BLaER1 (cell line): Measurements from ENCODE around the gene DNMT1.

Experiments used
- H3K27ac ChIP-seq: shearing (Covaris generic); formaldehyde crosslinking; 2 replicates; pipeline ENCODE4 v1.8.1; 2022
- H3K27me3 ChIP-seq: shearing (Covaris generic); formaldehyde crosslinking; 2 replicates; pipeline ENCODE4 v1.8.1; 2022
- H3K36me3 ChIP-seq: shearing (Covaris generic); formaldehyde crosslinking; 2 replicates; pipeline ENCODE4 v1.8.1; 2022
- H3K4me1 ChIP-seq: shearing (Covaris generic); formaldehyde crosslinking; 2 replicates; pipeline ENCODE4 v1.8.1; 2022
- H3K4me2 ChIP-seq: shearing (Covaris generic); formaldehyde crosslinking; 2 replicates; pipeline ENCODE4 v1.8.1; 2022
- H3K4me3 ChIP-seq: shearing (Covaris generic); formaldehyde crosslinking; 2 replicates; pipeline ENCODE4 v1.8.1; 2022
- H3K9ac ChIP-seq: shearing (Covaris generic); formaldehyde crosslinking; 2 replicates; pipeline ENCODE4 v1.8.1; 2022
- H3K9me3 ChIP-seq: shearing (Covaris generic); formaldehyde crosslinking; 2 replicates; pipeline ENCODE4 v1.8.1; 2022
- H4K20me1 ChIP-seq: shearing (Covaris generic); formaldehyde crosslinking; 2 replicates; pipeline ENCODE4 v1.8.1; 2022
- Cebpa-rat ChIP-seq: shearing (Covaris generic); IDR thresholded peaks from 2 replicates; pipeline ENCODE4 v1.8.1; 2022

The DNMT1 gene

DNA sequence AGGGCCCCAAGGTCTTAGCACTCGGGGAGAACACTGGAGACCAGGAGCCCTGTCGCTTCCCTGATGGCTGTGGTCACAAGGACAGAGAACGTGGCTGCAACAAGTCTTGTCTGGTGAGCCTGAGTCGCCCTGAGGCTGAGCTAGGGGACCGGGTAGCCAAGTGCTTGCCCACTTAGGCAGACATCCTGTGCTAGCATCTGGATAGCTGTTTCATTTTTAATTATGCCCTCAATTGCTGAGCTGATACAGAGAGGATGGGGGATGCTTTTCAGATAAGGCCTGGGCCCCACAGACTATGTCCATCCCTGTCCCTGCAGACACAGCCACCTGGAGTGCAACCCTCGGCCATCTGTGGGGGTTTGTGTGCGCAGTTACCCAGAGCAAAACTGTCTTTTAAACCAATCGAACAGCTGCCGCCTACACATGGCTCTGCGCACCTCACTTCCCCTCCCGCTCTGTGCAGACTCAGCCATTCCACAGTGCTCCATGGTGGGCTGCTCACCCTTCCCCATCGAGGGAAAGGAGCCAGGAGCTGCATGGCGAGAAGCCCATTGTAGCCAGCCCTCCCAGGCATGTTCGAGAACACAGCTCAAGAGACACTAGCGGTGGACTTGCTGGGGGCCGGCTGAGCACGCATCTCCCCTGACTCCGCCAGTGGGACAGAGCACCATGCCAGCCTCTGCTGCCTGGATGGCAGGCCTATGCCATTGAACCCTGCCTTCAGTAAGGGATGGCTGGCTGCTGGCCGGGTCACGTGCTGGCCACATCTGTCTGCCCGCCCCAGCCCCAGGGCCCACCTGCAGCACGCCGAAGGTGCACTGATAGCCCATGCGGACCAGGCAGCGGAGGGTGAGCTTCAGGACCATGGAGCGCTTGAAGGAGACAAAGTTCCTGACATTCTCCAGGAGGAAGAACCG, 55.6 kb downstream of the DNMT1 start:
- Histone ChIP-seq H3K27me3 (no peaks in the 10 kb centered on the region), H3K27ac (peak overlapping the region; percentile 86), H3K9ac (peak overlapping the region; percentile 70), H3K9me3 (no peaks in the 10 kb centered on the region), H3K36me3 (peaks cover 99% of the 10 kb centered on the region), H3K4me2 (peak overlapping the region; percentile 78), H3K4me3 (peak overlapping the region; percentile 44), H3K4me1 (peaks cover 96% of the 10 kb centered on the region), H4K20me1 (no peaks in the 10 kb centered on the region)
- TF ChIP-seq Cebpa-rat: no peak

DNA sequence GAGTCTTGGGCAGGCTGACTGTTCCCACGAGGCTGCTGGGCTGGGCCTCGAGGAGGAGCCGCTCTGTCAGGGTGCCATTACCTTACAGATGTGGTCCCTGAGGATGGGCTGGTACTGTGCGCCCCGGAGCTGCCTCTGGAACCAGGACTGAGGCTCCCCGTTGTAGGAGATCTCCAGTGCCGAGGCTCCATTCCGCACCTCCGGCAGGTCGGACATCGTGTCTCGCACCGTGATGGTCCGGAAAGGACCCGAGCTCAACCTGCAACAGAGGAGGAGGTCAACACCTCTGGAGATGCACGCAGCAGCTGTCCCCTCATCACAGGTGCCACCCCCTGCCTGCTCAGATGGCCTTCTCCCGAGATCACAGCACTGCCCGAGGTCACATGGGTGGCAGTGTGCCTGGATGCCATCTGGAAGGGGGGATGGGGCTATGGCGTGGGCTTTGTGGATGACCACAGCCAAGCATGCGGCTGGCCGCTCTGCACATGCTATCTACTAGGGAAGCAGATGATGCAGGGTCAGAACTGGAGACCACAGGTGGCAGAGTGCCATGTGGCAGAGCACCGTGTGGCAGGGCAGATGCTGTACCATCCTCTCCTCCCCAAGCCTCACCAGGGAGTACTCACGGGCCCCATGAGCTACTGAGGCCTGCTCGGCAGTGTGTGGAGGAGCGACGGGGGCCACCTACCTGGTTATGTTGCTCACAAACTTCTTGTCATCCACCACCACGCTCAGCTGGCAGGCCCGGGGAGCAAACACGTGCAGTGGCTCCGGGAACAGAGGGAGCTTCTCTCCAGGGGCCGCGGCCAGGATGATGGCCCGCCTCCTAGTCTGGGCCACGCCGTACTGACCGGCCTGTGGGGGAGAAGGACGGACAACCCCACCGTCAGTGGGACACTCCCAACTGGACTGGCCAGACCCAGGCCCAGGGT, 56.7 kb downstream of the DNMT1 start:
- Histone ChIP-seq H3K27me3 (no peaks in the 10 kb centered on the region), H3K36me3 (peaks cover 98% of the 10 kb centered on the region)

GRCh38 chr19:10136936-10137335, 57.8 kb downstream of the DNMT1 start:
- Histone ChIP-seq H3K9me3 (0 out of 2 replicates have a peak, but pooled peaks cover 4% of the 10 kb centered on the region), H3K4me1 (peaks cover 100% of the 10 kb centered on the region), H4K20me1 (no peaks in the 10 kb centered on the region), H3K36me3 (peaks cover 98% of the 10 kb centered on the region), H3K27me3 (no peaks in the 10 kb centered on the region), H3K4me2 (peak overlapping the region; percentile 78), H3K4me3 (no peak overlapping the region), H3K27ac (peak overlapping the region; percentile 86), H3K9ac (peak overlapping the region; percentile 27; the same call in 1 of the 2 replicates)
- no peak for TF ChIP-seq Cebpa-rat

More for the DNA sequence above, 56.7 kb downstream of the DNMT1 start:
- Histone ChIP-seq H3K4me3 (no peak overlapping the region; the same call in 1 of the 2 replicates), H3K4me1 (peaks cover 100% of the 10 kb centered on the region), H4K20me1 (no peaks in the 10 kb centered on the region), H3K9ac (peak overlapping the region; percentile 52), H3K27ac (peak overlapping the region; percentile 86), H3K9me3 (no peaks in the 10 kb centered on the region), H3K4me2 (peak overlapping the region; percentile 78)
- TF ChIP-seq Cebpa-rat: no peak

GRCh38 chr19:10135551-10136334, 59.0 kb downstream of the DNMT1 start:
- Histone ChIP-seq H3K36me3 (peaks cover 98% of the 10 kb centered on the region), H4K20me1 (no peaks in the 10 kb centered on the region), H3K4me2 (peak overlapping the region; percentile 78), H3K4me3 (peak overlapping the region; percentile 28; the same call in 1 of the 2 replicates), H3K9ac (peak overlapping the region; percentile 57; the same call in 1 of the 2 replicates), H3K27me3 (no peaks in the 10 kb centered on the region), H3K9me3 (0 out of 2 replicates have a peak, but pooled peaks cover 4% of the 10 kb centered on the region), H3K27ac (peak overlapping the region; percentile 86), H3K4me1 (peaks cover 100% of the 10 kb centered on the region)
- TF ChIP-seq Cebpa-rat: no peak

GRCh38 chr19:10134040-10134439, 60.7 kb downstream of the DNMT1 start:
- Histone ChIP-seq H3K9ac (peak overlapping the region; percentile 57; the same call in 1 of the 2 replicates), H3K9me3 (0 out of 2 replicates have a peak, but pooled peaks cover 4% of the 10 kb centered on the region), H4K20me1 (no peaks in the 10 kb centered on the region), H3K27me3 (no peaks in the 10 kb centered on the region), H3K36me3 (peaks cover 98% of the 10 kb centered on the region), H3K4me1 (peaks cover 100% of the 10 kb centered on the region), H3K4me3 (no peak overlapping the region), H3K27ac (peak overlapping the region; percentile 86), H3K4me2 (peak overlapping the region; percentile 78)
- no peak for TF ChIP-seq Cebpa-rat

DNA sequence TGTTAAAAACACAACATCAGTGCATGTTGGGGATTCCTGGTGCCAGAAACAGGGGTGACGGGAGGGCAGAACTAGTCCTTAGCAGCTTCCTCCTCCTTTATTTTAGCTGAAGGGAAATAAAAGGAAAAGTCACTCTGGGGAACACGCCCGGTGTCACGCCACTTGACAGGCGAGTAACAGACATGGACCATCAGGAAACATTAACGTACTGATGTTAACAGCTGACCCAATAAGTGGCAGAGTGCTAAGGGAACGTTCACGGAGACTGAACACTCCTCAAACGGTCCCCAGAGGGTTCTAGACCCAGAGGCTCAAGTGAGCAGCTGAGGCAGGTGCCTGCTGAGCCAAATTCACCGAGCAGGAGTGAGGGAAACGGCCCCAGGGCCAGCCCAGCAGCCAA, 61.2 kb downstream of the DNMT1 start:
- Histone ChIP-seq H3K4me3 (no peak overlapping the region), H3K36me3 (peaks cover 98% of the 10 kb centered on the region), H3K27me3 (no peaks in the 10 kb centered on the region), H3K27ac (peak overlapping the region; percentile 86), H3K4me2 (peak overlapping the region; percentile 78), H3K9me3 (0 out of 2 replicates have a peak, but pooled peaks cover 4% of the 10 kb centered on the region), H3K9ac (peak overlapping the region; percentile 57; the same call in 1 of the 2 replicates), H3K4me1 (peaks cover 100% of the 10 kb centered on the region), H4K20me1 (no peaks in the 10 kb centered on the region)
- no peak for TF ChIP-seq Cebpa-rat

DNA sequence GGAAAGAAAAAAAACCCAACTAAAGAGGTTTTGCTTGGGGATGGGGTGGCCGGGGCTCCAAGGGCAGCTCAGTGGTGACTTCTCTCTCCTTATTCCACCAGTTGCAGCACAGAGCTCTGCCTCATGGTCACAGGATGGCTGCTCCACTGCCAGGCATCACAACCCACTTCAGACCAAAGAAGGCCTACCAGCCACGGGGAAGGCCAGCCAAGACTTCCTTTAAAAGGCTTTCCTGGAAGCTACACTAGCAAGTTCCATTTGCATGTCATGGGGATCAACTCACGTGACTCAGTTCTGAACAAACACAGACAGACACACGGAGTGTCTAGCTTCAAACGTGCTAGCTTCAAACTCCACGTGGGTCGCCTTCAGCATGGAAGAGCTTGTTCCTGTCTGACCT, 61.8 kb downstream of the DNMT1 start:
- Histone ChIP-seq H4K20me1 (no peaks in the 10 kb centered on the region), H3K4me2 (peak overlapping the region; percentile 78), H3K4me3 (0 out of 2 replicates have a peak overlapping the region, but pooled peaks have one; percentile 7), H3K9me3 (0 out of 2 replicates have a peak, but pooled peaks cover 4% of the 10 kb centered on the region), H3K4me1 (peaks cover 100% of the 10 kb centered on the region), H3K27ac (peak overlapping the region; percentile 86), H3K9ac (no peak overlapping the region), H3K27me3 (no peaks in the 10 kb centered on the region), H3K36me3 (peaks cover 98% of the 10 kb centered on the region)
- TF ChIP-seq Cebpa-rat: no peak

GRCh38 chr19:10126213-10126639, 68.5 kb downstream of the DNMT1 start:
- 0 out of 2 replicates have a peak, but pooled peaks have one; percentile 30 for TF ChIP-seq Cebpa-rat
- peaks cover 100% of the 10 kb centered on the region for H3K4me1 ChIP-seq
- no peak overlapping the region for H3K4me3 ChIP-seq
- H3K4me2 ChIP-seq: peak overlapping the region; percentile 83
- H4K20me1 ChIP-seq: no peaks in the 10 kb centered on the region
- H3K27ac ChIP-seq: peak overlapping the region; percentile 86
- H3K36me3 ChIP-seq: peaks cover 61% of the 10 kb centered on the region
- no peaks in the 10 kb centered on the region for H3K9me3 ChIP-seq
- H3K27me3 ChIP-seq: no peaks in the 10 kb centered on the region
- peak overlapping the region; percentile 69; the same call in 1 of the 2 replicates for H3K9ac ChIP-seq
